CD4-positive, alpha-beta T cell treated with Interferon gamma for 1 hour (primary cell): ENCODE data around the gene DIP2C.
"Not testable (repeated sequence)": the region's sequence is repeated elsewhere in the genome, so short reads cannot be mapped to it uniquely, and the experiment has no call there.

Source experiments
- DNase-seq: peaks from one replicate; pipeline ENCODE4 v3.0.0-alpha.2; 2020

DIP2C gene

GRCh38 chr10:673492-673891, 16.0 kb downstream of the DIP2C start:
- no peak for DNase-seq

GRCh38 chr10:672992-673391, 16.5 kb downstream of the DIP2C start:
- no peak for DNase-seq

- no peak for DNase-seq
Observed at GRCh38 chr10:672203-672602, 17.3 kb downstream of the DIP2C start.

- no peak for DNase-seq
Observed at GRCh38 chr10:670990-671389, 18.5 kb downstream of the DIP2C start.

GRCh38 chr10:670038-670437, 19.4 kb downstream of the DIP2C start:
- no peak for DNase-seq

GRCh38 chr10:668786-669485, 20.5 kb downstream of the DIP2C start:
- DNase-seq: no peak

GRCh38 chr10:667602-668143, 21.8 kb downstream of the DIP2C start:
- DNase-seq: no peak

- no peak for DNase-seq
Observed at GRCh38 chr10:667096-667495, 22.4 kb downstream of the DIP2C start.

GRCh38 chr10:666237-667012, 23.0 kb downstream of the DIP2C start:
- no peak for DNase-seq

- no peak for DNase-seq
Observed at GRCh38 chr10:665579-666091, 23.8 kb downstream of the DIP2C start.

- DNase-seq: no peak
Observed at GRCh38 chr10:664893-665292, 24.6 kb downstream of the DIP2C start.

- DNase-seq: no peak
Observed at GRCh38 chr10:664301-664700, 25.2 kb downstream of the DIP2C start.

- no peak for DNase-seq
Observed at GRCh38 chr10:663831-664251, 25.6 kb downstream of the DIP2C start.

- no peak for DNase-seq
Observed at GRCh38 chr10:663466-663751, 26.1 kb downstream of the DIP2C start.

GRCh38 chr10:662686-663465, 26.6 kb downstream of the DIP2C start:
- no peak for DNase-seq

- DNase-seq: no peak
Observed at GRCh38 chr10:662223-662605, 27.3 kb downstream of the DIP2C start.

GRCh38 chr10:661597-662222, 27.8 kb downstream of the DIP2C start:
- no peak for DNase-seq

GRCh38 chr10:660970-661596, 28.4 kb downstream of the DIP2C start:
- DNase-seq: no peak

- no peak for DNase-seq
Observed at GRCh38 chr10:660413-660969, 29.0 kb downstream of the DIP2C start.

- no peak for DNase-seq
Observed at GRCh38 chr10:659688-660141, 29.8 kb downstream of the DIP2C start.

GRCh38 chr10:657816-658350, 31.6 kb downstream of the DIP2C start:
- DNase-seq: not testable (repeated sequence)

GRCh38 chr10:656883-657282, 32.6 kb downstream of the DIP2C start:
- no peak for DNase-seq
